Measurements from ENCODE around the gene TMEM219. TPM values are rescaled to one million over a fixed set of nuclear protein-coding genes. Genes with fewer than 3 reads are reported as not detected.

Gene TMEM219
- total RNA-seq, 4 donors from 2014 or later = 149 to 210 (median 158) TPM

GRCh38 chr16:29982560-29983419 lies 20.9 kb downstream of the TMEM219 start:
- TF ChIP-seq POLR2A (IDR thresholded peaks at IDR 0.05) = no peak
- Histone ChIP-seq H3K9me3 (no peaks in the 10 kb centered on the region), H3K4me3 (no peak overlapping the region), H3K27ac (no peak overlapping the region), H3K36me3 (peaks cover 0 to 85% (median 37%) of the 10 kb centered on the region in 4 donors), H3K4me1 (no peaks in the 10 kb centered on the region), H3K27me3 (no peaks in the 10 kb centered on the region)
- WGBS, 2 donors (ENCODE audit: low coverage in 1 of 2) = 90% methylated on average over 24 of the region's 24 CpGs; no CpG with 5 or more reads in 1 of the 2 donors
- in situ Hi-C loops (cut with MboI; ENCODE audit: low pct_ligation_motif_present in 1 of 4, low pct_unique_long_range_greater_than_20kb in 1 of 4, low sequenced_read_pairs in 3 of 4) (no loop called here), intact Hi-C loops (cut with DNase I; ENCODE audit: low total_unique reads) (no loop called here)
- DNase-seq = no peak

- in situ Hi-C loops (cut with MboI; ENCODE audit: low pct_ligation_motif_present in 1 of 4, low pct_unique_long_range_greater_than_20kb in 1 of 4, low sequenced_read_pairs in 3 of 4) = no loop called here
- Histone ChIP-seq H3K9me3 (no peaks in the 10 kb centered on the region), H3K4me1 (no peaks in the 10 kb centered on the region), H3K36me3 (peaks cover 0 to 83% (median 40%) of the 10 kb centered on the region in 4 donors), H3K27ac (no peak overlapping the region), H3K27me3 (no peaks in the 10 kb centered on the region), H3K4me3 (no peak overlapping the region)
- no peak for DNase-seq
- intact Hi-C loops (cut with DNase I; ENCODE audit: low total_unique reads) = no loop called here
- WGBS, 2 donors (ENCODE audit: low coverage in 1 of 2) = 63 to 89% methylated on average over 2 to 12 of the region's 12 CpGs
- no peak for TF ChIP-seq POLR2A (IDR thresholded peaks at IDR 0.05)
- TF ChIP-seq CTCF (IDR thresholded peaks at IDR 0.05) = no peak
- no peak for TF ChIP-seq POLR2AphosphoS5 (IDR thresholded peaks at IDR 0.05)
- no peak for TF ChIP-seq EP300 (IDR thresholded peaks at IDR 0.05; ENCODE audit: low read depth)
Observed at GRCh38 chr16:29983420-29984136, 21.7 kb downstream of the TMEM219 start.

GRCh38 chr16:29984137-29984763 lies 22.4 kb downstream of the TMEM219 start:
- TF ChIP-seq POLR2A (IDR thresholded peaks at IDR 0.05) (no peak), EP300 (IDR thresholded peaks at IDR 0.05; ENCODE audit: low read depth) (no peak), POLR2AphosphoS5 (IDR thresholded peaks at IDR 0.05) (no peak), CTCF (IDR thresholded peaks at IDR 0.05) (no peak)
- Histone ChIP-seq H3K36me3 (peaks cover 0 to 77% (median 38%) of the 10 kb centered on the region in 4 donors), H3K4me1 (peaks cover 0 to 3% (median 0%) of the 10 kb centered on the region in 4 donors), H3K9me3 (no peaks in the 10 kb centered on the region), H3K27me3 (no peaks in the 10 kb centered on the region), H3K27ac (no peak overlapping the region), H3K4me3 (no peak overlapping the region)
- intact Hi-C loops (cut with DNase I; ENCODE audit: low total_unique reads) (no loop called here), in situ Hi-C loops (cut with MboI; ENCODE audit: low pct_ligation_motif_present in 1 of 4, low pct_unique_long_range_greater_than_20kb in 1 of 4, low sequenced_read_pairs in 3 of 4) (no loop called here)
- DNase-seq = no peak
- 89% methylated on average over 6 of the region's 6 CpGs; no CpG with 5 or more reads in 1 of the 2 donors for WGBS, 2 donors (ENCODE audit: low coverage in 1 of 2)

GRCh38 chr16:29984764-29985147 lies 22.9 kb downstream of the TMEM219 start:
- intact Hi-C loops (cut with DNase I; ENCODE audit: low total_unique reads) = no loop called here
- no peak for DNase-seq
- WGBS, 2 donors (ENCODE audit: low coverage in 1 of 2) = 80 to 90% methylated on average over 1 to 5 of the region's 5 CpGs
- Histone ChIP-seq H3K4me3 (no peak overlapping the region), H3K36me3 (peaks cover 0 to 76% (median 36%) of the 10 kb centered on the region in 4 donors), H3K27ac (no peak overlapping the region), H3K9me3 (no peaks in the 10 kb centered on the region), H3K27me3 (no peaks in the 10 kb centered on the region), H3K4me1 (peaks cover 0 to 8% (median 2%) of the 10 kb centered on the region in 4 donors)
- no peak for TF ChIP-seq POLR2AphosphoS5 (IDR thresholded peaks at IDR 0.05)
- TF ChIP-seq EP300 (IDR thresholded peaks at IDR 0.05; ENCODE audit: low read depth) = no peak
- TF ChIP-seq POLR2A (IDR thresholded peaks at IDR 0.05) = no peak
- TF ChIP-seq CTCF (IDR thresholded peaks at IDR 0.05) = no peak
- in situ Hi-C loops (cut with MboI; ENCODE audit: low pct_ligation_motif_present in 1 of 4, low pct_unique_long_range_greater_than_20kb in 1 of 4, low sequenced_read_pairs in 3 of 4) = no loop called here

Measured in transverse colon (tissue), 4 donors.